OCI-LY3 (cell line): ENCODE data around the gene DRD4.

Experiments used
- H2AFZ ChIP-seq: fragments of 200-600, 300-600 bp; shearing (Covaris generic); 2 replicates; pipeline ENCODE4 v1.6.0; 2014; ENCODE audit warnings: antibody characterized with exemption, low read depth, low read length
- H3K27ac ChIP-seq: fragments of 200-600, 300-600 bp; sonication (generic); 2 replicates; pipeline ENCODE4 v1.5.1; 2014; ENCODE audit warnings: mild to moderate bottlenecking, low read length, moderate library complexity, mixed read lengths
- H3K27me3 ChIP-seq: fragments of 200-600, 300-600 bp; sonication (generic); 2 replicates; pipeline ENCODE4 v1.6.1; 2014; ENCODE audit warnings: low read depth, low read length, mixed read lengths
- H3K36me3 ChIP-seq: fragments of 200-600, 300-600 bp; sonication (generic); replicated peaks from 2 replicates; pipeline ENCODE3; 2014; ENCODE audit warnings: low read depth, low read length, mixed read lengths
- H3K4me1 ChIP-seq: fragments of 300-600, 200-600 bp; sonication (generic); 2 replicates; pipeline ENCODE4 v1.6.1; 2014; ENCODE audit warnings: low read length, mixed read lengths
- H3K4me2 ChIP-seq: fragments of 200-600, 300-600 bp; sonication (generic); 2 replicates; pipeline ENCODE4 v1.6.1; 2014; ENCODE audit warnings: low read length, mixed read lengths
- H3K4me3 ChIP-seq: fragments of 300-600, 200-600 bp; sonication (generic); 2 replicates; pipeline ENCODE4 v1.5.1; 2014; ENCODE audit warnings: antibody characterized with exemption, mild to moderate bottlenecking, low read length, moderate library complexity
- H3K79me2 ChIP-seq: fragments of 300-600, 200-600 bp; shearing (Covaris generic); 2 replicates; pipeline ENCODE4 v1.6.1; 2014; ENCODE audit warnings: mild to moderate bottlenecking, low read length, mixed read lengths
- H3K9ac ChIP-seq: fragments of 300-600, 200-600 bp; shearing (Covaris generic); 2 replicates; pipeline ENCODE4 v1.6.0; 2014; ENCODE audit warnings: mild to moderate bottlenecking, low read length, moderate library complexity
- H3K9me3 ChIP-seq: fragments of 200-600, 300-600 bp; shearing (Covaris generic); 2 replicates; pipeline ENCODE4 v1.6.1; 2014; ENCODE audit warnings: low read length, mixed read lengths; ENCODE audit not compliant: insufficient read depth
- H4K20me1 ChIP-seq: fragments of 200-600, 300-600 bp; sonication (generic); 2 replicates; pipeline ENCODE4 v1.6.1; 2016; ENCODE audit warnings: low read length, mixed read lengths; ENCODE audit not compliant: insufficient read depth
- CTCF ChIP-seq: fragments of 200-600, 300-600 bp; sonication (generic); IDR thresholded peaks from 2 replicates; pipeline ENCODE4 v1.5.1; 2014; ENCODE audit warnings: antibody characterized with exemption, low read length, low read depth
- EZH2phosphoT487 ChIP-seq: fragments of 200-600 bp; shearing (Covaris generic); IDR thresholded peaks from 2 replicates; pipeline ENCODE4 v1.6.1; 2018; ENCODE audit warnings: antibody characterized with exemption, mixed run types, low read depth

DRD4 gene

GRCh38 chr11:636511-637332 is at the start of gene DRD4:
DRD4 (plus strand) TSS chr11:637269; CDS start chr11:637305, 36 bp downstream.
- H3K27ac ChIP-seq: no peak within 1 kb of the TSS
- no peaks in the 10 kb centered on the region for H3K9me3 ChIP-seq
- H3K36me3 ChIP-seq: no peaks in the 10 kb centered on the region
- no peak for TF ChIP-seq CTCF
- no peak for TF ChIP-seq EZH2phosphoT487
- H3K4me2 ChIP-seq: no peak within 1 kb of the TSS
- no peak within 1 kb of the TSS for H3K9ac ChIP-seq
- H3K4me1 ChIP-seq: no peaks in the 10 kb centered on the region
- H2AFZ ChIP-seq: no peak within 1 kb of the TSS
- no peaks in the 10 kb centered on the region for H3K79me2 ChIP-seq
- H3K4me3 ChIP-seq: no peak within 1 kb of the TSS
- no peaks in the 10 kb centered on the region for H3K27me3 ChIP-seq
- H4K20me1 ChIP-seq: no peaks in the 10 kb centered on the region

GRCh38 chr11:587546-587945 is 49.5 kb upstream of the DRD4 start:
- H3K4me1 ChIP-seq: no peaks in the 10 kb centered on the region
- no peak overlapping the region for H3K9ac ChIP-seq
- no peaks in the 10 kb centered on the region for H3K27me3 ChIP-seq
- H3K4me3 ChIP-seq: no peak overlapping the region
- no peaks in the 10 kb centered on the region for H3K9me3 ChIP-seq
- H4K20me1 ChIP-seq: peaks cover 18% of the 10 kb centered on the region
- H2AFZ ChIP-seq: no peak overlapping the region
- H3K4me2 ChIP-seq: no peak overlapping the region
- TF ChIP-seq EZH2phosphoT487: no peak
- no peak overlapping the region for H3K27ac ChIP-seq
- H3K79me2 ChIP-seq: peaks cover 39% of the 10 kb centered on the region
- peaks cover 55% of the 10 kb centered on the region for H3K36me3 ChIP-seq

GRCh38 chr11:587978-588380 is 49.1 kb upstream of the DRD4 start:
- H3K4me3 ChIP-seq: no peak overlapping the region
- no peak overlapping the region for H3K27ac ChIP-seq
- H4K20me1 ChIP-seq: peaks cover 18% of the 10 kb centered on the region
- no peak overlapping the region for H2AFZ ChIP-seq
- H3K36me3 ChIP-seq: peaks cover 56% of the 10 kb centered on the region
- H3K9ac ChIP-seq: no peak overlapping the region
- peaks cover 39% of the 10 kb centered on the region for H3K79me2 ChIP-seq
- no peaks in the 10 kb centered on the region for H3K27me3 ChIP-seq
- no peak for TF ChIP-seq CTCF
- H3K9me3 ChIP-seq: no peaks in the 10 kb centered on the region
- H3K4me2 ChIP-seq: no peak overlapping the region
- H3K4me1 ChIP-seq: no peaks in the 10 kb centered on the region

GRCh38 chr11:589798-590197 is 47.3 kb upstream of the DRD4 start:
- H3K79me2 ChIP-seq: peaks cover 28% of the 10 kb centered on the region
- TF ChIP-seq CTCF: no peak
- no peak for TF ChIP-seq EZH2phosphoT487
- no peaks in the 10 kb centered on the region for H3K9me3 ChIP-seq
- H3K36me3 ChIP-seq: peaks cover 59% of the 10 kb centered on the region
- no peak overlapping the region for H3K4me3 ChIP-seq
- H3K27ac ChIP-seq: no peak overlapping the region
- H3K9ac ChIP-seq: no peak overlapping the region
- H3K4me2 ChIP-seq: no peak overlapping the region
- peaks cover 7% of the 10 kb centered on the region; the same call in 1 of the 2 replicates for H4K20me1 ChIP-seq
- H3K4me1 ChIP-seq: no peaks in the 10 kb centered on the region
- H2AFZ ChIP-seq: no peak overlapping the region
- H3K27me3 ChIP-seq: no peaks in the 10 kb centered on the region
